ENCODE results near the gene ADCY1.

DNA sequence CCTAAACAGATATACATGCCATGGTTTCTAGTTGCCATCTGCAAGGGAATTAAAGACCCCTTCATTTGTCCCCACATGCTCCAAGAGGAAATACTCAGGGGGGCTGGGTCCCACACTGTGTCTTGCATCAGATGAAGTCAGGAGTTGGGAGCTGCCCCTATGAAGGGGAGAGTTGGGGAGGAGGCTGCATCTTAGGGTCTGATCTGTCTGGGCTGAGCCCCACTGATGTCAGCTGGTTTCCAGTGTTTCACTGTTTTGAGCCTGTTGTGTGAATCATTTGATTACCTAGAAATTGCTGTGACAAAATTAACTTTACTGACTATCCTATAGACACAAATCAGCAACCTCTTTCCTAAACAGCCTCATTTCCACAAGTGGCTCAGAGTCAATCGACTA, 4.9 kb upstream of the ADCY1 start:
- TF ChIP-seq, protein P1, sequence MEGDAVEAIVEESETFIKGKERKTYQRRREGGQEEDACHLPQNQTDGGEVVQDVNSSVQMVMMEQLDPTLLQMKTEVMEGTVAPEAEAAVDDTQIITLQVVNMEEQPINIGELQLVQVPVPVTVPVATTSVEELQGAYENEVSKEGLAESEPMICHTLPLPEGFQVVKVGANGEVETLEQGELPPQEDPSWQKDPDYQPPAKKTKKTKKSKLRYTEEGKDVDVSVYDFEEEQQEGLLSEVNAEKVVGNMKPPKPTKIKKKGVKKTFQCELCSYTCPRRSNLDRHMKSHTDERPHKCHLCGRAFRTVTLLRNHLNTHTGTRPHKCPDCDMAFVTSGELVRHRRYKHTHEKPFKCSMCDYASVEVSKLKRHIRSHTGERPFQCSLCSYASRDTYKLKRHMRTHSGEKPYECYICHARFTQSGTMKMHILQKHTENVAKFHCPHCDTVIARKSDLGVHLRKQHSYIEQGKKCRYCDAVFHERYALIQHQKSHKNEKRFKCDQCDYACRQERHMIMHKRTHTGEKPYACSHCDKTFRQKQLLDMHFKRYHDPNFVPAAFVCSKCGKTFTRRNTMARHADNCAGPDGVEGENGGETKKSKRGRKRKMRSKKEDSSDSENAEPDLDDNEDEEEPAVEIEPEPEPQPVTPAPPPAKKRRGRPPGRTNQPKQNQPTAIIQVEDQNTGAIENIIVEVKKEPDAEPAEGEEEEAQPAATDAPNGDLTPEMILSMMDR (conservative IDR thresholded peaks at IDR 0.05) = no peak
- TF ChIP-seq EZH2 (IDR thresholded peaks at IDR 0.05; ENCODE audit: low read depth) = no peak
